NT2/D1 (cell line): ENCODE results near the gene ATP5F1A.
A peak's percentile ranks its signal among the peaks of the same experiment; 100 is the strongest.

Source experiments
- DNase-seq: peaks from one replicate; pipeline ENCODE4 v3.0.0-alpha.2; 2011; ENCODE audit warnings: low read depth, low spot score
- H3K27me3 ChIP-seq: 2 replicates; pipeline ENCODE4 v1.6.0; 2011; ENCODE audit warnings: mild to moderate bottlenecking; ENCODE audit not compliant: insufficient read length, insufficient read depth
- H3K36me3 ChIP-seq: 2 replicates; pipeline ENCODE4 v1.6.1; 2011; ENCODE audit warnings: mild to moderate bottlenecking, low read length, mixed read lengths; ENCODE audit not compliant: insufficient read depth, insufficient read length
- H3K4me1 ChIP-seq: 2 replicates; pipeline ENCODE4 v1.5.1; 2011; ENCODE audit not compliant: insufficient read depth, insufficient read length
- H3K4me3 ChIP-seq: 2 replicates; pipeline ENCODE4 v1.5.1; 2011; ENCODE audit warnings: low read depth; ENCODE audit not compliant: insufficient read length
- H3K9ac ChIP-seq: 2 replicates; pipeline ENCODE4 v1.6.0; 2011; ENCODE audit warnings: low read depth; ENCODE audit not compliant: insufficient read length
- H3K9me3 ChIP-seq: 2 replicates; pipeline ENCODE4 v1.5.1; 2011; ENCODE audit warnings: mild to moderate bottlenecking, low read length; ENCODE audit not compliant: insufficient read depth
- SUZ12 ChIP-seq: IDR thresholded peaks from 2 replicates; pipeline ENCODE4 v1.6.1; 2011; ENCODE audit not compliant: insufficient read length, insufficient read depth; ENCODE audit errors: extremely low read depth
- YY1 ChIP-seq: IDR thresholded peaks from 2 replicates; pipeline ENCODE4 v1.6.1; 2011; ENCODE audit not compliant: insufficient read length, insufficient read depth
- ZNF274 ChIP-seq: IDR thresholded peaks from 2 replicates; pipeline ENCODE4 v1.6.1; 2011; ENCODE audit warnings: mild to moderate bottlenecking, low read depth, low read length

ATP5F1A gene

DNA sequence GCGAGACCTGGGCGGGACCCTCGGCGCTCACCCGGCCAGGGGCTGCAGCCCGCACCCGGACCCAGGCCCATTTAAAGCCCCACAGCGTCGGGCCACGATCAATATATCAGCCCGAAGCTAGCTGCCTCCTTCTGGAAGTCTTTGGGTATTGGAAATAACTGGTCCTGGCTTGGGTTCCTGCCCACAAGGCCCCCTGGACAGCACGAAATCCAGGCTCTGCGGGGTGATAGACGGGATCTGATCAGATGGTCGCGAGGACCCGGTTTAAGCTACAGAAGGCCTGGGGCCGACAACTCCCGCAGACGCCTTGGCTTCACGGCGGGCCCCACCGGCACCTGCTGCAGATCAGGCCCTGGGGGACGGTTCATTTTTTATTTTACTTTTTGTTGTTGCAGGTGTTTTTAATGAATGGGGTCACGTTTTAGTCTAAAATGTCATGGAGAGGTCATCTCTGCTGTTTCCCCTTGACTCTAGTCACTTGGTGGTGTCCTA, 25.7 kb downstream of the ATP5F1A start:
- peak overlapping the region; percentile 80 for H3K9ac ChIP-seq
- H3K4me3 ChIP-seq, result peak overlapping the region; percentile 69
- peaks cover 27% of the 10 kb centered on the region for H3K27me3 ChIP-seq
- peaks cover under 1% of the 10 kb centered on the region for H3K36me3 ChIP-seq
- no peak for TF ChIP-seq SUZ12
- TF ChIP-seq YY1, result no peak
- TF ChIP-seq ZNF274, result no peak
- no peaks in the 10 kb centered on the region for H3K9me3 ChIP-seq
- H3K4me1 ChIP-seq, result no peaks in the 10 kb centered on the region
- DNase-seq, result no peak

DNA sequence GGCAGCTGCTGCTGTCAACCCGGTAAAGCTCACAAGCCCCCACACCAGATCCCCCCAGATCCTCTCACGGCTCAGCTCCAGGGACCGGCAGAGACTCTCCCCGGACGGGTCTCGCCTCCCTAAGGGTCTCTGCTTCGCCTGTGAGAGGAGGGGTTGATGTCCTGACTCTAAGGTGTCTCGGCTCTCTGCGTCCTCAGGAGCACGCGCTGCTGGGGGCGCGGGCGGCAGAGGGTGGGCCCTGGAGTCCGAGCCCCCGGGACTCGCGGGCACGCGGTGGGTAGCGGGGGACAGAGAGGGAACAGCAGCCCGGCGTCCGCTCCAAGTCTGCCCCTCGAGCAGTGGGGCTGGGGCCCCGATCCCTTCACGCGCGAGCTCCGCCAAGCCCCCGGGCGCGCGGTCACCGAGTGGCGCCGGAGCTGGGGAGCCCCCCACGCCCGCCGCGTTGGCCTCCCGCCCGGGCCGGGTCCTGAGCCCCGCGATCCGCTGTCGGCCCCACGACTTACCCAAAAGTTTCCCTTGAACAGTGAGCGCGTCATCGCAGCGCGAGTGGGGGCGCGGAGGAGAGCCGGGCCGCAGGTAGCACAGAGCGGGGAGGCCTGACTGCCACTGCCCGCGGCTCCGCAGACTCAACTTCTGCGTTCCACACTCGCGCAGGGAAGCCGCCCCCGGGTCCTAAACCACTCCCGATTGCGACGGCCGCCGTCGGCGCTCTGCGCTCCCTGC, 26.3 kb downstream of the ATP5F1A start, which contains the start of gene PSTPIP2:
PSTPIP2 (minus strand) TSS at position 608 of the 723 bp plus-strand sequence; CDS start at position 536, 72 bp downstream.
- H3K27me3 ChIP-seq, result peaks cover 27% of the 10 kb centered on the region
- DNase-seq, result no peak
- TF ChIP-seq SUZ12 (no peak), ZNF274 (no peak), YY1 (no peak)
- H3K4me1 ChIP-seq, result no peaks in the 10 kb centered on the region
- peak within 1 kb of the TSS; percentile 69 for H3K4me3 ChIP-seq
- peak within 1 kb of the TSS; percentile 80 for H3K9ac ChIP-seq
- no peaks in the 10 kb centered on the region for H3K9me3 ChIP-seq
- H3K36me3 ChIP-seq, result no peaks in the 10 kb centered on the region

DNA sequence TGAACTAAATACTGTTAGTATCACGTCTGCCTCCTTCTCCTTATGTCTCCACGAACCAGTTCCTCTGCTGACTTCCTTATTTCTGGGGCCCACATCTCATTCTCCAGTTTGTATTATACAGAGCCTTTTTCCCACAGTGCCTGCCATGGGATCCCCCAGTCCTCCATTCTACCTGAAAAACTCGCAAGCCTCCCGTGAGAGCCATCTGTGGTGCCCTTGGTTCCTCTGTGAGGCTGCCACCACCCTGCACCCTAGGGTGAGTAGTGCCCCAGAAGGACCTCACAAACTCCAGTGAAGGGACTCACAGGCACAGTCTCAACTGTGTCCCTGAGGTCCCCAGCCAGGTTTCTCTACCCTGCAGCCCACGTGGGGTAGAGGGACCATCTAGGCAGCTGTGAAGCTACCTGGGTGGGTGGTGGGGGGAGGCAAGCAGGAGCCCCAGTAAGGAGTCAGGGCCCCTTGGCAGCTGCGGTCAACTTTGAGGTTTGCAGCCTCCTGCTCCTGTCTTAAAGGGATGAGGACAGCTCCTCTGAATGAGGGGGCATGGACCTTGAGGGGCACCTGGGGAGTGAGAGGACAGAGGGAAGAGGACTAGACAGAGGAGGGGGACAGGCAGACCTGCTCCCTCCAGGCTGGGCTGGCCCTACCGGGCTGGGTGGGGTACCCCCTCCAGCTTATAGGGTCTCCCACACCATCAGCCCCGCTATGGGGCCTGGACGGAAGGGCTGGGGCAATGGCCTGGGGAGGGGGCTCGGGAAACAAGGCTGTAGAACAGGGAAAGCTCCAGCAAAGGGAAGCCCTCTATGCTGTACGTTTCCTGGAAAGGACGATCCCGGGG, 27.1 kb downstream of the ATP5F1A start:
- no peak for DNase-seq
- H3K9ac ChIP-seq, result peak overlapping the region; percentile 80
- H3K9me3 ChIP-seq, result no peaks in the 10 kb centered on the region
- no peak for TF ChIP-seq SUZ12
- no peak for TF ChIP-seq YY1
- TF ChIP-seq ZNF274, result no peak
- no peaks in the 10 kb centered on the region for H3K36me3 ChIP-seq
- peaks cover 27% of the 10 kb centered on the region for H3K27me3 ChIP-seq
- peak overlapping the region; percentile 69 for H3K4me3 ChIP-seq
- H3K4me1 ChIP-seq, result no peaks in the 10 kb centered on the region

DNA sequence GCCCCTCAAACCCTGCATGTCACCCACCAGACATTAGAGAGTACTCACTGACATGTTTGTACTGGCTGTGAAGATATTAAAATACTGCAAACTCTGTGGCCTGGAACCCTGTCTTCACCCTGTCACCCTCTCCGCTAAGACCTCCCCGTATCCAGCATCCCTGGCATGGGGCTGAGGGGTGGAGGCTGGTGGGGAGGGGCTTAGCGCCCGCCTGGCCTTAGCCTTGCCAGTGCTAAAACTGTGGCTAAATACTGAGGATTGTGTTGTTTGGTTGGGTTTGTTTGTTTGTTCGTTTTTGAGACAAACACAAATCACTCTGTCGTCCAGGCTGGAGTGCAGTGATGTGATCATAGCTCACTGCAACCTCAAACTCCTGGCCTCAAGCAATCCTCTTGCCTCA, 27.9 kb downstream of the ATP5F1A start:
- DNase-seq, result no peak
- TF ChIP-seq YY1 (no peak), SUZ12 (no peak), ZNF274 (no peak)
- peaks cover 27% of the 10 kb centered on the region for H3K27me3 ChIP-seq
- no peaks in the 10 kb centered on the region for H3K36me3 ChIP-seq
- H3K4me3 ChIP-seq, result no peak overlapping the region
- H3K9ac ChIP-seq, result no peak overlapping the region
- no peaks in the 10 kb centered on the region for H3K9me3 ChIP-seq
- H3K4me1 ChIP-seq, result no peaks in the 10 kb centered on the region

DNA sequence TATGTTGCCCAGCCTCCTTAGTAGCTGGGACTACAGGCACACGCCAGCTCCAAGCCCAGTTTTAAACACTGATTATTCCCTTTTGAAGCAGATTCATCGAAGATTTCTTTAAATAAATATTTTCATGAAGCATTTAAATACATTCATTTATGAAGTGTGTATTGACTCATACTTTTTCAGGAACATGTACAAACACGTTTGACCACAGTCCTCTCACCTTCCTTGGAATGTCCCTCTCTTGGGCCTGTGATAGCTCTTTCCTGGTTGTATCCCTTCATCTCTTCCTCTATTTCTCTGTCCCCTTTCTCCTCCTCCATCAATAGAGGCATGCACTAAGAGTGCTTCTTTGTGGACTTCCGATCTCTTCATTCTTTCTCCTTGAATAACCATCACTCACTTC, 28.6 kb downstream of the ATP5F1A start:
- Histone ChIP-seq H3K4me3 (no peak overlapping the region), H3K9me3 (no peaks in the 10 kb centered on the region), H3K27me3 (peaks cover 27% of the 10 kb centered on the region), H3K4me1 (no peaks in the 10 kb centered on the region), H3K9ac (no peak overlapping the region), H3K36me3 (no peaks in the 10 kb centered on the region)
- TF ChIP-seq ZNF274 (no peak), YY1 (no peak), SUZ12 (no peak)
- no peak for DNase-seq

DNA sequence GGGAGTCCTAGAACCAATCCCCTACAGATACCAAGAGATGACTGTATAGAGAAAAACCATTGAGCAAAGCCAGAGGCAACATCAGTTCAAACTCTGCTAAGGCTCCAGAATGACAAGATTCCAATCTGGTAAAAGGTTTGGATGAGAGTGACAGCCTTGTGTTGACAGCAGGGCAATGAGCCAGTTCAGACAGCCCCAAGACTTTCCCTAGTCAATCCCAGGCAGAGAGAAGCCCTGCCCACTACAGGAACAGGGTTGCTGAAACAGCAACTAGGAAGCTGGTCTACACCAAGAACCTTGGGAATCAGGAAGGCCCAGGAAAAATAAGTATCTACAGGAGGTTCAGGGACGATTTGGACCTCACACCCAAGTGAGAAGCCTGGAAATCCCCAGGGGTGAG, 29.3 kb downstream of the ATP5F1A start:
- no peaks in the 10 kb centered on the region for H3K36me3 ChIP-seq
- H3K4me3 ChIP-seq, result no peak overlapping the region
- peaks cover 27% of the 10 kb centered on the region for H3K27me3 ChIP-seq
- H3K9me3 ChIP-seq, result no peaks in the 10 kb centered on the region
- H3K9ac ChIP-seq, result no peak overlapping the region
- no peak for DNase-seq
- TF ChIP-seq YY1, result no peak
- no peak for TF ChIP-seq SUZ12
- no peak for TF ChIP-seq ZNF274
- no peaks in the 10 kb centered on the region for H3K4me1 ChIP-seq

DNA sequence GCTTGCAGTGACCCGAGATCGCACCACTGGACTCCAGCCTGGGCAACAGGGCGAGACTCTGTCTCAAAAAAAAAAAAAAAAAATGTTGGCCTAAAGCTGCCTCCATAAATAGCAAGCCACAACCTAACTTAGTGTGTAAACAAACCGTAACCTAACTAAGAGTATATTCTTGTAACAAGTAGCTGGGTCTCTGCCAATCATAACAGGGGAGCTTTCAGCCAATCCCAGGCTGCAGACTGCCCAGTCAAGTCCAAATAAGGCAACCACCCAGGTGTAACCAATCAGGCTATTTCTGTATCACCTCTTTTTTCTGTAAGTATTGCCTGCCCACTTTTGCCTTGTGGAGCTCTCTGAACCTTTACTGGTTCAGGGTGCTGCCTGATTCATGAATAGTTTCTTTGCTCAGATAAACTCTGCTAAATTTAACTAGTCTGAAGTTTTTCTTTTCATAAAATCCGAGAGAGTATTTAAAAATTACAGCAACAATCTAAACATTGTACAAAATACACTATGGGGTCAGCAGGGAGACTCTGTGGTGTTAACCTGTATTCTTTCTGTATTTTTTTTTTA, 30.6 kb downstream of the ATP5F1A start:
- TF ChIP-seq ZNF274 (no peak), YY1 (no peak), SUZ12 (no peak)
- H3K9me3 ChIP-seq, result no peaks in the 10 kb centered on the region
- peaks cover 21% of the 10 kb centered on the region for H3K27me3 ChIP-seq
- no peak overlapping the region for H3K4me3 ChIP-seq
- no peaks in the 10 kb centered on the region for H3K36me3 ChIP-seq
- H3K9ac ChIP-seq, result no peak overlapping the region
- no peak for DNase-seq
- peaks cover 2% of the 10 kb centered on the region for H3K4me1 ChIP-seq
